GM19035 (cell line): ENCODE measurements around the gene SLCO3A1.

ENCODE experiments used
- ATAC-seq: cut with Tn5 transposase; IDR thresholded peaks from one replicate; pipeline ENCODE4 v1.9.1; 2021; ENCODE audit not compliant: unreplicated experiment

The SLCO3A1 gene

GRCh38 chr15:92118936-92119325 lies 265.4 kb downstream of the SLCO3A1 start:
- no peak for ATAC-seq

GRCh38 chr15:92120094-92120795 lies 266.7 kb downstream of the SLCO3A1 start:
- ATAC-seq: no peak

GRCh38 chr15:92121047-92121446 lies 267.5 kb downstream of the SLCO3A1 start:
- ATAC-seq: no peak

- ATAC-seq: no peak
Measured at GRCh38 chr15:92122259-92122658, 268.8 kb downstream of the SLCO3A1 start.

DNA sequence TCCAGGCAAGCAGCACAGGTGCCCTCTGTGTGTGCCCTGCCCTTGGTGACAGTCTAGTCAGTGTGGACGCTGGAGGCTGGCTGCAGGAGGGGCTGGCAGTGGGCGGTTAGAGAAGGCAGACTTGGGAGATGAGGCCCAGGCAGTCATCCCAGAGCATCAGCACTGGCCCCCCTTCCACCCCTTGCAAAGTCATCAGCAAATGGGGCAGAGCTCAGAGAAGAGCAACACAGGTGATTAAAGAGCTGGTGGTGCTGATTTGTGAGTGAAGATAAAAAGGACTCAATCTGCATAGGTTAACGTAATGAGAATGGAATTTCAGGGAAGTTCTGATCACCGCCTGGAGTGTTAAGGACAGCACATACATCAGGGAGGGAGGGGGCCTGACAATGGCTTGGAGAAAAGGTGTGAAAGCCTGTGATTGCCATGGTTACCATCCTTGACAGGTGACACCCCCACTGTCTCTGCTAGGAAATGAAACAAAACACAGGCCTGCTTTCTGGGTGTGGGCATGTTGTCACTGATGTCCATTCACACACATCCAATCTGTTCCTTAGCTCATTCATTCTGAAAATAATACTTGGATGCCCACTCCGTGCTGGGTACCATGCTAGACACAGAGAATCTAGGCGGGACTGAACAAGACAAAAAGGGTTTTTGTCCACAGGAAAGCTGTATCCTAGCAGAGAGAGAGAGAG lies 270.6 kb downstream of the SLCO3A1 start:
- no peak for ATAC-seq

DNA sequence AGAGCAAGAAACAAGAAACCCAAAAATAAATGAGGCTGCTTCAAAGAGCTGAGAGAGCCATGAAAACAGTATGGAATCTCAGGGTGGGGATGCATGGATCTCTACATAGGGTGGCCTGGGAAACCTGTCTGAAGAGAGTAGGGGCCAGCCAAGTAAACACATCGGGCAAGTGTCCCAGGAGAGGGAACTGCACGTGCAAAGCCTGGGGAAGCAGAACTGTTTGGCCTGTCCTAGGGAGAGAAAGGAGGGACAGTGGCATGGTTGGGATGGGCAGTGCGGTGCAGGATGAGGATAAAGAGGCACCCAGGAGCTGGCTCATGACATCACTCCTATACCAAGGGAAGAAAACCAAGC lies 271.1 kb downstream of the SLCO3A1 start:
- ATAC-seq: no peak

- ATAC-seq: no peak
Measured at GRCh38 chr15:92128788-92129187, 275.3 kb downstream of the SLCO3A1 start.

GRCh38 chr15:92130244-92130643 lies 276.7 kb downstream of the SLCO3A1 start:
- ATAC-seq: no peak

DNA sequence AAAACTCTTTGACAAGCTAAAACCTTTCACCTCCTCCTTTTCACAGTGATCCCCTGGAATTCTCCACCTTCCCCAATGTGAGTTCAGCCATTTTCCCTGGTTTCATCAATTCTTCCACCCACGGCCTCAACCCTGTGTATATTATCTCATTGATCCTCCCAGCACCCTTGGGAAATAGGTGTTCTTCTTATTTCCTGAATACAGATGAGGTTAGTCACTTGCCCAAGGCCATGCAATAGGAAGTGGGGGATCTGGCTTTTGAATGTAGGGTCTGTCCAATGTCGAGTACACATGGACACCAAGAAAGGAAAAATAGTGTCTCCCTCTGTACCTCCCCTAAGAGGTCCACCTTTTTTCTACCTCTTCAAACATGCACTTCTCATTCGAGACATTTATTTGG lies 277.4 kb downstream of the SLCO3A1 start:
- no peak for ATAC-seq

DNA sequence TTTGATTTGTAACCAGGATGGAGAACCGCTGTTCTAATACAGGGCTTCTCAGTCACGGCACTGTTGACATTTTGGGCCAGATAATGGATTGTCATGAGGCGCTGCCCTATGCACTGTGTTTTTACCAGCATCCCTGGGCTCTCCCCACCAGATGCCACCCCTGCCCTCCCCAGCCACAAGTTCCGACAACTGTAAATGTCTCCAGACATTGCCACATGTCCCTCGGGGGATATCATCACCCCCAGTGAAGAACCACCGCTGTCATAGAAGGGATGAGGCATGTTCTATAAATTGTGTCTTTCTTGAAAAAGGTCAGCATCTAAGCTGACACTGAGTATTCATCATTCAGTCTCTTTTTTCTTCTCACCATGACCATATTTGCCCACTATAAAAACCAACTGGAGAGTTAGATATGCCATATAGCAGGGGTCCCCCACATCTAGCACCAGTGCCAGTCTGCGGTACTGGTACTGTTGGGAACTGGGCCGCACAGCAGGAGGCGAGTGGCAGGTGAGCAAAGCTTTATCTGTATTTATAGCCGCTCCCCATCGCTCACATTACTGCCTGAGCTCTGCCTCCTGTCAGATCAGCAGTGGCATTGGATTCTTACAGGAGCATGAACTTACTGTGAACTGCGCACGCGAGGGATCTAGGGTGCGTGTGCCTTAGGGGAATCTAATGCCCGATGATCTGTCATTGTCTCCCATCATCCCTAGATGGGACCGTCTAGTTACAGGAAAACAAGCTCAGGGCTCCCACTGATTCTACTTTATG lies 279.7 kb downstream of the SLCO3A1 start:
- no peak for ATAC-seq

GRCh38 chr15:92140796-92141195 lies 287.3 kb downstream of the SLCO3A1 start:
- ATAC-seq: no peak

GRCh38 chr15:92141607-92142006 lies 288.1 kb downstream of the SLCO3A1 start:
- no peak for ATAC-seq

GRCh38 chr15:92142242-92143232 lies 289.0 kb downstream of the SLCO3A1 start:
- ATAC-seq: no peak

DNA sequence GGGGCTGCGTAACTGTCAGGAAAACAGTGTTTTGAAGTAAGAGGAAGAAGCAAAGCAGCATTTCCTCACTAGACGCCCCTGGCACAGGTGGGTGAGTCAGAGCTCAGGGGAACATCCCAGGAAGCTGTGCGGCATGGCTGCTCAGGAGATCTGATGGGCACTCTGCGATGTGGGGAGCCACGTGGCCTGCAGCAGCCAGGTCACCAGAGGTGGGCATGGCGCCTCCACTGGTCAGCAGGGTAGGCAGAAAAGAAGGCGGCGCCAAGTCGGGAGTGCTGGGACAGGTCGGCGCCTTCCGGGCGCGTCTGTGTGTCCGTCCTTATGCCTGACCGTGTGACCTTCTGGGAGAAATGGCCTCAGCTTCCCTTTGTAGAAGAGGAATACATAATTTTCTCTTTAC lies 290.3 kb downstream of the SLCO3A1 start:
- no peak for ATAC-seq

DNA sequence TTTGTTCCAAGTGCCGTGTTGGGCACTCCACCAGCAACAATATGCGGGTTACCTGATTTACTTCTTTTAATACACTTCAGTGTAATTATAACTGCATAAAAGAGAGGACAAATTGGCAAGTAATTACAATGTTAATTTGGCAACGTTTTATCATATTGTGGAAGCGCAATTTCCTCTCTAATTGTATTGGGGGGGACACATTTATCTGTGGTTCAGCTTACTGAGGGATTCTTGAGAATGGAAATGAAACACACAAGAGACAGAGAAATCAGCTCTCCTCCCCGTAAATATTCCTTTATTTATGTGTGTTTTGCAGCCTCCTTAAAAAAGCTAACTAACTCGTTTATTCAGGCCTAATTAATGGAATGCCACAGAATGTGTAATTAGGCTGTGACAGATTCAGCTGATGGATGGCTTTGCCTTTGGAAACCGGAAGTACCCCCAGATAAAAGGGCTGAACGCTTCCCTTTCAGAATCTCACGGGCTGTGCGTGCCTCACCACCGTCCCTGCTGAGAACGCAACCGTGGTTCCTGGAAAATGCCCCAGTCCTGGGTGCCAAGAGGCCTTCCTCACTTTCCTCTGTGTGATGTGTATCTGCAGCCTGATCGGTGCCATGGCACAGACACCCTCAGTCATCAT lies 293.1 kb downstream of the SLCO3A1 start:
- no peak for ATAC-seq

DNA sequence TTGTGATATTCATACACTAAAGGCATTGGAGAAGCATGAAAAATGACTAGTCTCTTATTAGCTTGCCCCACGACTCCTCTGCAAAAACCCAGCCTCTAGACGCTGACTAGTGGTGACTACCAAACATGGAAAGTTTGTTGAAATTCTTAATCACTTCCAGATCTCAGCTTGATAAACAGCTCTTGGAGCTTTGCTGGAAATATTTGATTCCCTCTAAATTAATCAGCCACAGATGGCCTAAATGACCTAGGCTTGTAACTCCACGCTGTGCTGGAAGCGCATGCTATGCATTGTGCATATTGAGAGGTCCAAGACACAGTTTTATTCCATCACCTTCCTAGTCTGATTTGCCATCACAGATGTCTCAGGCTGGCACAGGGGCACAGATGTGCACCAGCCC lies 295.5 kb downstream of the SLCO3A1 start:
- ATAC-seq: no peak

DNA sequence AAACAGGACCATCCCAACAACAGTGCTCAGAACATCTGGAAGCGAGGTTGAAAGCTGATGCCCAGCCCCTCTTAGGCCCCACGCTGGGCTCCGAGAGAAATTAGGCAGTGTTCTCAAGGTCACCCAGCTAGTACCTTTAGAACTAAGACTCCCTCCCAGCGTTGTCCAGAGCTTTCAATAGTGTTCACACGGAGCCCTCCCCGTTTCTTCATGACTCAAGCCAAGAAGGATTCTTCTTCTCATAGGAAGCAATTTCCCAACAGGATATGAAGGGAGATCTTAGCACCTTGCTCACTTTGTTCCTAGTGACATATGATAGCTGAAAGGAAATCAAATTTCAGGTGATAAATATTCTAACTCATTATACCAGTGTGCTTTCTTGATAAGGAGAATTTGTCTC lies 296.0 kb downstream of the SLCO3A1 start:
- ATAC-seq: no peak

GRCh38 chr15:92151168-92151567 lies 297.7 kb downstream of the SLCO3A1 start:
- ATAC-seq: no peak

DNA sequence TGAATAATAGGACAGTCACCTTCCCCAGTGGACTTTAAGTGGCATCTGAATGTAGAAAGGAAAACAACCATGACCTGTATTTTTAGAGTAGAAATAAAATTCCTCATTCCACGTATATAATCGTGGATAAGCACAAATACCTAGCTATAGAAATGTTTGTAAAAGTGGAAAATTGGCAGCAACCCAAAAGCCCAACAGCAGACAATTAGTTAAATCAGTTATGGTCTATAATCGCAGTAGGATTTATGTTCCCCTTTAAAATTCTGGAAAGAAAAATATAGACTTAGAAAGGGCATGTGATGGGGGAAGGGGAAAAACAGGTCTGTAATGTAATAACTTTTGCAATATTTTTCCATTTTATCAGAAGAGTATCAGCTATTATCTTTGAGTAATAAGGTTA lies 298.2 kb downstream of the SLCO3A1 start:
- no peak for ATAC-seq

GRCh38 chr15:92152983-92153382 lies 299.5 kb downstream of the SLCO3A1 start:
- ATAC-seq: no peak
